HepG2 (cell line): ENCODE measurements around the gene HINFP. TPM values are rescaled to one million over a fixed set of nuclear protein-coding genes. Genes with fewer than 3 reads are reported as not detected.

Experiments
- CENPT ChIP-seq: sonication (generic); formaldehyde crosslinking; IDR thresholded peaks from 2 replicates; pipeline ENCODE4 v1.8.0; 2022; ENCODE audit warnings: low read depth, mild to moderate bottlenecking, moderate library complexity, missing genetic modification reagents
- ELF4 ChIP-seq: sonication (generic); formaldehyde crosslinking; IDR thresholded peaks from 2 replicates; pipeline ENCODE4 v1.5.0; 2020; ENCODE audit warnings: missing genetic modification reagents, mild to moderate bottlenecking, moderate library complexity, borderline replicate concordance
- EP300 ChIP-seq, 3 experiments: sonication (generic) in 1 of 3; formaldehyde crosslinking in 1 of 3; IDR thresholded peaks; 2 replicates each; pipeline versions ENCODE4 v1.5.1 to v1.6.1; 2011 to 2020; ENCODE audit warnings: low read depth in 2 of 3, low read length in 2 of 3, borderline replicate concordance in 1 of 3, improper control_type of control experiment in 1 of 3, mild to moderate bottlenecking in 1 of 3, missing genetic modification reagents in 1 of 3, moderate library complexity in 1 of 3
- ERF ChIP-seq: IDR thresholded peaks from 2 replicates; pipeline ENCODE4 v1.6.1; 2018; ENCODE audit warnings: missing biosample characterization, missing genetic modification reagents
- ETV5 ChIP-seq: IDR thresholded peaks from 2 replicates; pipeline ENCODE4 v1.6.1; 2018; ENCODE audit warnings: missing biosample characterization, missing genetic modification reagents, inconsistent platforms, borderline replicate concordance
- FOSL2 ChIP-seq: sonication (generic); formaldehyde crosslinking; IDR thresholded peaks from 2 replicates; pipeline ENCODE4 v1.4.0; 2020; ENCODE audit warnings: missing genetic modification reagents
- FOXA1 ChIP-seq, 2 experiments: fragments of 450-650 bp in 1 of 2; sonication (generic) in 1 of 2; formaldehyde crosslinking in 1 of 2; IDR thresholded peaks; 2 replicates each; pipeline versions ENCODE4 v1.4.0 to v1.6.1; 2016 to 2020; ENCODE audit warnings: missing genetic modification reagents in 1 of 2
- FOXA3 ChIP-seq: IDR thresholded peaks from 2 replicates; pipeline ENCODE4 v1.6.1; 2016; ENCODE audit warnings: missing genetic modification reagents, missing compliant biosample characterization
- FOXK1 ChIP-seq: sonication (generic); formaldehyde crosslinking; IDR thresholded peaks from 2 replicates; pipeline ENCODE4 v1.4.0; 2020; ENCODE audit warnings: low read depth, missing genetic modification reagents, borderline replicate concordance
- GABPA ChIP-seq, 2 experiments: IDR thresholded peaks; 2 replicates each; pipeline ENCODE4 v1.6.1; 2011 to 2016; ENCODE audit warnings: low read depth in 2 of 2, low read length in 1 of 2, missing biosample characterization in 1 of 2, missing genetic modification characterization in 1 of 2
- HNF4A ChIP-seq: sonication (generic); formaldehyde crosslinking; IDR thresholded peaks from 2 replicates; pipeline ENCODE4 v1.4.0; 2020; ENCODE audit warnings: missing genetic modification reagents
- KAT8 ChIP-seq: IDR thresholded peaks from 2 replicates; pipeline ENCODE4 v1.6.1; 2016; ENCODE audit warnings: missing genetic modification reagents, missing compliant biosample characterization
- KLF9 ChIP-seq: IDR thresholded peaks from 2 replicates; pipeline ENCODE4 v1.6.1; 2016; ENCODE audit warnings: low read depth
- LCORL ChIP-seq, 2 experiments: fragments of 450-650 bp in 1 of 2; sonication (generic) in 1 of 2; formaldehyde crosslinking in 1 of 2; IDR thresholded peaks; 2 replicates each; pipeline versions ENCODE4 v1.5.0 to v1.6.1; 2017 to 2020; ENCODE audit warnings: antibody characterized with exemption in 1 of 2, missing genetic modification reagents in 1 of 2
- NFIC ChIP-seq: IDR thresholded peaks from 2 replicates; pipeline ENCODE4 v1.6.1; 2012; ENCODE audit warnings: mild to moderate bottlenecking, low read length, inconsistent platforms
- NR2F2 ChIP-seq: IDR thresholded peaks from 2 replicates; pipeline ENCODE4 v1.6.1; 2012; ENCODE audit warnings: low read depth, inconsistent platforms, borderline replicate concordance
- ONECUT2 ChIP-seq: sonication (generic); formaldehyde crosslinking; IDR thresholded peaks from 2 replicates; pipeline ENCODE4 v1.4.0; 2020; ENCODE audit warnings: missing genetic modification reagents
- POGZ ChIP-seq: sonication (generic); formaldehyde crosslinking; IDR thresholded peaks from 2 replicates; pipeline ENCODE4 v1.4.0; 2020; ENCODE audit warnings: mild to moderate bottlenecking, missing genetic modification reagents
- SAP130 ChIP-seq: IDR thresholded peaks from 2 replicates; pipeline ENCODE4 v1.6.1; 2016; ENCODE audit warnings: low read depth
- ZEB1 ChIP-seq: IDR thresholded peaks from 2 replicates; pipeline ENCODE4 v1.6.1; 2012; ENCODE audit warnings: mild to moderate bottlenecking, low read depth, inconsistent platforms; ENCODE audit not compliant: insufficient replicate concordance
- ZNF205 ChIP-seq: IDR thresholded peaks from 2 replicates; pipeline ENCODE4 v1.6.1; 2018; ENCODE audit warnings: missing biosample characterization, missing genetic modification reagents
- ZNF296 ChIP-seq: sonication (generic); formaldehyde crosslinking; conservative IDR thresholded peaks from 2 replicates; pipeline ENCODE4 v1.5.0; 2020; ENCODE audit warnings: mild to moderate bottlenecking, missing genetic modification reagents
- ZNF331 ChIP-seq: sonication (generic); formaldehyde crosslinking; IDR thresholded peaks from 2 replicates; pipeline ENCODE4 v1.4.0; 2020; ENCODE audit warnings: missing genetic modification reagents
- ZNF598 ChIP-seq: sonication (generic); formaldehyde crosslinking; IDR thresholded peaks from 2 replicates; pipeline ENCODE4 v1.5.1; 2020; ENCODE audit warnings: mild to moderate bottlenecking, missing genetic modification reagents, borderline replicate concordance
- ZNF674 ChIP-seq: sonication (generic); formaldehyde crosslinking; IDR thresholded peaks from 2 replicates; pipeline ENCODE4 v1.5.0; 2020; ENCODE audit warnings: low read depth, mild to moderate bottlenecking, missing genetic modification reagents
- polyA plus RNA-seq, 8 experiments: library from polyadenylated mRNA; depleted of rRNA in 3 of 8; stranded (reverse) in 7 of 8; unstranded in 1 of 8; fragments of >200 nt; fragmentation: Illumina TruSeq in 4 of 8; extraction: Trizol in 4 of 8; gene quantifications; 2 replicates each; pipeline versions ENCODE4 v1.2.1 to v1.2.3, GENCODE V29; 2011 to 2016; ENCODE audit warnings: low read depth in 4 of 8, missing spikeins in 1 of 8, mixed read lengths in 1 of 8; ENCODE audit not compliant: insufficient read depth in 1 of 8
- total RNA-seq, 5 experiments: library from RNA; depleted of rRNA; stranded (reverse); fragments of >200 nt; fragmentation: Illumina TruSeq; extraction: Trizol; gene quantifications; 2 replicates each; pipeline ENCODE4 v1.2.3, GENCODE V29; 2016; ENCODE audit warnings: low read depth in 1 of 5
- TF ChIP-seq, protein P1 (sequence below): sonication (generic); formaldehyde crosslinking; IDR thresholded peaks from 2 replicates; pipeline ENCODE4 v1.5.0; 2020; ENCODE audit warnings: mild to moderate bottlenecking, low read depth, missing genetic modification reagents, borderline replicate concordance
- TF ChIP-seq, protein P2 (sequence below): sonication (generic); formaldehyde crosslinking; IDR thresholded peaks from 2 replicates; pipeline ENCODE4 v1.5.0; 2020; ENCODE audit warnings: missing genetic modification reagents, mild to moderate bottlenecking, borderline replicate concordance
- TF ChIP-seq, protein P3 (sequence below): IDR thresholded peaks from 2 replicates; pipeline ENCODE4 v1.6.1; 2018; ENCODE audit warnings: missing genetic modification reagents, mild to moderate bottlenecking, missing compliant biosample characterization

HINFP gene
- total and polyA plus RNA-seq, 2 of the 13 experiments (the other 11 are each of a cell fraction or from before 2014, with no cell fraction given) = 15.1 to 21.4 TPM

DNA sequence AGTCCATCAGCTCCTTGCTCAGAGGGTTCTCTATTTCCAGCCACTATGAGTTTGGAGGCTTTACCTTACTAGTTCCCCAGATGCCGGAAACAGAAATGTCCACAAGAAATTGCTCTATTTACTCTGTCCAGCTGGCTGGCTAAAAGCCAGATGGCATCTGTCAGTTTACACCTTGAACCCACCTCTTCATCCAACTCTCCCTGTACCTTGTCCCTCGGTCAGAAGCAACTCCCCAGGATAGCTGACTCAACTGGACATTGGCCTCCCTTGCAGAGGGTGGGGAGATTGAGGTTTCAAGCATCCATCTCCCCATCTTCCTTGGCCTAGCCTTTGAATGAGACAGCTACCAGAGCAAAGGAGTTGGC is 12.5 kb upstream of the HINFP start (continued):
- TF ChIP-seq KLF9 (CRISPR knock-in tag) (no peak), ZEB1 (peak; percentile 14), FOSL2 (CRISPR knock-in tag) (peak; percentile 76), KAT8 (CRISPR knock-in tag) (peak; percentile 14; the same call in 1 of the 2 replicates), LCORL (IDR thresholded peaks at IDR 0.05) (0 out of 2 replicates have a peak, but pooled peaks have one; percentile 24), LCORL (CRISPR knock-in tag; IDR thresholded peaks at IDR 0.05) (0 out of 2 replicates have a peak, but pooled peaks have one; percentile 49), ZNF598 (CRISPR knock-in tag) (no peak), ZNF674 (CRISPR knock-in tag) (no peak), FOXA3 (peak; percentile 79), FOXK1 (CRISPR knock-in tag) (peak; percentile 69; the same call in 1 of the 2 replicates), EP300 (IDR thresholded peaks at IDR 0.05; ENCODE audit: low read depth in 2 of 2, low read length in 2 of 2) (peak in 1 of 2 experiments; percentile 52; a peak in 1 of 4 replicates), EP300 (CRISPR knock-in tag; IDR thresholded peaks at IDR 0.05; ENCODE audit: borderline replicate concordance) (no peak), POGZ (peak; percentile 39; the same call in 1 of the 2 replicates), NFIC (peak; percentile 88), CENPT (CRISPR knock-in tag) (no peak), ETV5 (CRISPR knock-in tag) (peak; percentile 46; the same call in 1 of the 2 replicates), ERF (CRISPR knock-in tag) (peak; percentile 38; the same call in 1 of the 2 replicates), GABPA (IDR thresholded peaks at IDR 0.05; ENCODE audit: low read depth, low read length) (no peak), GABPA (CRISPR knock-in tag; IDR thresholded peaks at IDR 0.05; ENCODE audit: low read depth) (peak; percentile 70), NR2F2 (no peak), ZNF296 (CRISPR knock-in tag) (peak; percentile 88), ZNF331 (CRISPR knock-in tag) (0 out of 2 replicates have a peak, but pooled peaks have one; percentile 8), FOXA1 (IDR thresholded peaks at IDR 0.05) (peak; percentile 58), FOXA1 (CRISPR knock-in tag; IDR thresholded peaks at IDR 0.05) (peak; percentile 86), SAP130 (CRISPR knock-in tag) (peak; percentile 80), ZNF205 (CRISPR knock-in tag) (peak; percentile 45; the same call in 1 of the 2 replicates), ONECUT2 (CRISPR knock-in tag) (no peak), HNF4A (peak; percentile 88), ELF4 (CRISPR knock-in tag) (no peak)
- TF ChIP-seq, protein P1, sequence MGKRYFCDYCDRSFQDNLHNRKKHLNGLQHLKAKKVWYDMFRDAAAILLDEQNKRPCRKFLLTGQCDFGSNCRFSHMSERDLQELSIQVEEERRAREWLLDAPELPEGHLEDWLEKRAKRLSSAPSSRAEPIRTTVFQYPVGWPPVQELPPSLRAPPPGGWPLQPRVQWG (CRISPR knock-in tag) = no peak
- TF ChIP-seq, protein P2, sequence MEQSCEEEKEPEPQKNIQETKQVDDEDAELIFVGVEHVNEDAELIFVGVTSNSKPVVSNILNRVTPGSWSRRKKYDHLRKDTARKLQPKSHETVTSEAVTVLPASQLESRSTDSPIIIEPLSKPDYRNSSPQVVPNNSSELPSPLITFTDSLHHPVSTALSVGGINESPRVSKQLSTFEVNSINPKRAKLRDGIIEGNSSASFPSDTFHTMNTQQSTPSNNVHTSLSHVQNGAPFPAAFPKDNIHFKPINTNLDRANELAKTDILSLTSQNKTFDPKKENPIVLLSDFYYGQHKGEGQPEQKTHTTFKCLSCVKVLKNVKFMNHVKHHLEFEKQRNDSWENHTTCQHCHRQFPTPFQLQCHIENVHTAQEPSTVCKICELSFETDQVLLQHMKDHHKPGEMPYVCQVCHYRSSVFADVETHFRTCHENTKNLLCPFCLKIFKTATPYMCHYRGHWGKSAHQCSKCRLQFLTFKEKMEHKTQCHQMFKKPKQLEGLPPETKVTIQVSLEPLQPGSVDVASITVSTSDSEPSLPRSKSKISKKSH (CRISPR knock-in tag) = no peak
- TF ChIP-seq, protein P3, sequence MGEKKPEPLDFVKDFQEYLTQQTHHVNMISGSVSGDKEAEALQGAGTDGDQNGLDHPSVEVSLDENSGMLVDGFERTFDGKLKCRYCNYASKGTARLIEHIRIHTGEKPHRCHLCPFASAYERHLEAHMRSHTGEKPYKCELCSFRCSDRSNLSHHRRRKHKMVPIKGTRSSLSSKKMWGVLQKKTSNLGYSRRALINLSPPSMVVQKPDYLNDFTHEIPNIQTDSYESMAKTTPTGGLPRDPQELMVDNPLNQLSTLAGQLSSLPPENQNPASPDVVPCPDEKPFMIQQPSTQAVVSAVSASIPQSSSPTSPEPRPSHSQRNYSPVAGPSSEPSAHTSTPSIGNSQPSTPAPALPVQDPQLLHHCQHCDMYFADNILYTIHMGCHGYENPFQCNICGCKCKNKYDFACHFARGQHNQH = 0 out of 2 replicates have a peak, but pooled peaks have one; percentile 20
